SK-N-MC (cell line): Measurements from ENCODE around the gene DISC1.

ENCODE experiments used
- EZH2 ChIP-seq: fragments of 200-600 bp; sonication (generic); IDR thresholded peaks from one replicate; pipeline ENCODE4 v1.6.1; 2017; ENCODE audit warnings: antibody characterized with exemption
- FOXP2 ChIP-seq: optimal IDR thresholded peaks from 2 replicates; pipeline ENCODE3; 2011; ENCODE audit warnings: mild to moderate bottlenecking, moderate library complexity; ENCODE audit not compliant: insufficient read depth; ENCODE audit errors: extremely low read length, control extremely low read depth
- POLR2AphosphoS5 ChIP-seq: IDR thresholded peaks from 2 replicates; pipeline ENCODE4 v1.6.1; 2012; ENCODE audit warnings: mild to moderate bottlenecking, low read depth, low read length, borderline replicate concordance

DNA sequence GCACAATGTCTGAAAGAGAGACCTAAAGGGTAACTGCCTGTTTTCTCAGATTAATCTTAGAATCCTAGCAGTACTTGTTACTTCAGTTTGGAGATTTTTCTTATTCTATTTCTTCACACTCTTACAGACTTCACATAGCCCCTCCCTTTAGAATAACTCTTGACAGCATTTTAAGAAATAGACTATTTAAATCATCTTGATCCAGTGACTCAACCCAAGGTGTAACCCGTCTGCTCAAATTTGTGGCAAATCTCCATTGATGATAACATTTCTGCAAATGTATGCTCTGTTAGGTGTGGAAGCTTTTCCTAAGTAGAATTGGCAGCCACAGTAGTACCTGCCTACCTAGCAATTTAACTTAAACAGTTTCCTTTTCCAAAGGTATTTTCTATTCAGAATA is 391.2 kb downstream of the DISC1 start:
- TF ChIP-seq EZH2 (no peak), POLR2AphosphoS5 (no peak), FOXP2 (no peak)
